Activated CD4-positive, alpha-beta T cell treated with anti-CD3 and anti-CD28 coated beads, Interleukin-2, amount 10 ng/mL, durations not matched to agents 7 days and 5 days (primary cell): Measurements from ENCODE around the gene ZNF32. TPM values are rescaled to one million over a fixed set of nuclear protein-coding genes. Genes with fewer than 3 reads are reported as not detected.
"Not testable (repeated sequence)": the region's sequence is repeated elsewhere in the genome, so short reads cannot be mapped to it uniquely, and the experiment has no call there.

Source experiments
- CTCF ChIA-PET: fragments of 350-600 bp; sonication (Branson Sonifier 250); formaldehyde crosslinking; loops from one replicate; lab custom pipeline; 2021; ENCODE audit warnings: antibody characterized with exemption; lab: Charles Lee
- POLR2A ChIA-PET: fragments of 350-600 bp; sonication (Branson Sonifier 250); formaldehyde crosslinking; loops from one replicate; lab custom pipeline; 2021; ENCODE audit warnings: antibody characterized with exemption; lab: Charles Lee
- DNase-seq: peaks from one replicate; pipeline ENCODE4 v3.0.0-alpha.2; 2020
- H3K27ac Mint-ChIP-seq: one replicate; pipeline ENCODE4 v1.8.0; 2021; ENCODE audit warnings: mild to moderate bottlenecking, moderate library complexity, mixed read lengths
- H3K27me3 Mint-ChIP-seq: one replicate; pipeline ENCODE4 v1.8.0; 2021; ENCODE audit warnings: mixed read lengths
- H3K36me3 Mint-ChIP-seq: one replicate; pipeline ENCODE4 v1.8.0; 2021; ENCODE audit warnings: low read depth, mixed read lengths
- H3K4me1 Mint-ChIP-seq: one replicate; pipeline ENCODE4 v1.8.0; 2021; ENCODE audit warnings: mixed read lengths
- H3K4me3 Mint-ChIP-seq: one replicate; pipeline ENCODE4 v1.8.0; 2021; ENCODE audit warnings: mild to moderate bottlenecking, moderate library complexity, mixed read lengths
- H3K9me3 Mint-ChIP-seq: one replicate; pipeline ENCODE4 v1.8.0; 2021; ENCODE audit warnings: mixed read lengths
- total RNA-seq, 2 experiments: library from RNA; stranded (reverse); gene quantifications; one replicate each; pipeline ENCODE4 v1.2.3, GENCODE V29; 2021

Gene ZNF32
- total RNA-seq, 2 experiments from 2014 or later, result 18.0 to 19.0 TPM

- CTCF ChIA-PET, result interaction anchor here (0.6 kb wide), 1 partner anchor 14 kb away, joined by 3 read pairs; no protein-coding TSS in a partner anchor
- H3K27me3 Mint-ChIP-seq, result peaks cover 7% of the 10 kb centered on the region
- DNase-seq, result no peak
- H3K9me3 Mint-ChIP-seq, result peaks cover 3% of the 10 kb centered on the region
- no peak overlapping the region for H3K27ac Mint-ChIP-seq
- peaks cover 7% of the 10 kb centered on the region for H3K4me1 Mint-ChIP-seq
- no peak overlapping the region for H3K4me3 Mint-ChIP-seq
- H3K36me3 Mint-ChIP-seq, result no peaks in the 10 kb centered on the region
- POLR2A ChIA-PET, result no interaction called here
Measured at GRCh38 chr10:43653746-43654145, 5.1 kb upstream of the ZNF32 start.

- POLR2A ChIA-PET, result interaction anchor here (0.6 kb wide), 1 partner anchor 238 kb away, joined by 3 read pairs; no protein-coding TSS in a partner anchor
- DNase-seq, result no peak
- peaks cover 4% of the 10 kb centered on the region for H3K27me3 Mint-ChIP-seq
- H3K4me1 Mint-ChIP-seq, result peaks cover 23% of the 10 kb centered on the region
- peaks cover 35% of the 10 kb centered on the region for H3K36me3 Mint-ChIP-seq
- H3K9me3 Mint-ChIP-seq, result peaks cover 34% of the 10 kb centered on the region
- peak overlapping the region; percentile 80 for H3K4me3 Mint-ChIP-seq
- peak overlapping the region; percentile 85 for H3K27ac Mint-ChIP-seq
- CTCF ChIA-PET, result interaction anchor here (1.6 to 2.3 kb wide), 2 partner anchors 33 to 41 kb away, joined by 3 to 8 read pairs; no protein-coding TSS in a partner anchor
Measured at GRCh38 chr10:43649185-43649523, 473 bp upstream of the ZNF32 start.

- Mint-ChIP-seq H3K27me3 (peaks cover 4% of the 10 kb centered on the region), H3K4me1 (peaks cover 23% of the 10 kb centered on the region), H3K4me3 (peak overlapping the region; percentile 80), H3K9me3 (peaks cover 39% of the 10 kb centered on the region), H3K36me3 (peaks cover 46% of the 10 kb centered on the region), H3K27ac (peak overlapping the region; percentile 83)
- DNase-seq, result no peak
- ChIA-PET CTCF (interaction anchor here (0.8 to 2.3 kb wide), 3 partner anchors 11 to 42 kb away, joined by 3 to 8 read pairs (median 6); no protein-coding TSS in a partner anchor), POLR2A (no interaction called here)
Measured at GRCh38 chr10:43648095-43648397, 635 bp downstream of the ZNF32 start.

- Mint-ChIP-seq H3K4me3 (peak overlapping the region; percentile 80), H3K27ac (peak overlapping the region; percentile 83), H3K36me3 (peaks cover 49% of the 10 kb centered on the region), H3K9me3 (peaks cover 43% of the 10 kb centered on the region), H3K27me3 (peaks cover 4% of the 10 kb centered on the region), H3K4me1 (peaks cover 23% of the 10 kb centered on the region)
- ChIA-PET CTCF (interaction anchor here (0.8 to 2.3 kb wide), 3 partner anchors 11 to 43 kb away, joined by 3 to 8 read pairs (median 6); no protein-coding TSS in a partner anchor), POLR2A (no interaction called here)
- DNase-seq, result no peak
Measured at GRCh38 chr10:43647576-43647975, 1.1 kb downstream of the ZNF32 start.

- DNase-seq, result no peak
- CTCF ChIA-PET, result no interaction called here
- POLR2A ChIA-PET, result no interaction called here
- no peak overlapping the region for H3K27ac Mint-ChIP-seq
- H3K9me3 Mint-ChIP-seq, result peaks cover 51% of the 10 kb centered on the region
- peaks cover 23% of the 10 kb centered on the region for H3K4me1 Mint-ChIP-seq
- H3K36me3 Mint-ChIP-seq, result peaks cover 49% of the 10 kb centered on the region
- no peak overlapping the region for H3K4me3 Mint-ChIP-seq
- peaks cover 4% of the 10 kb centered on the region for H3K27me3 Mint-ChIP-seq
Measured at GRCh38 chr10:43645866-43646265, 2.8 kb downstream of the ZNF32 start.

- H3K27me3 Mint-ChIP-seq, result no peaks in the 10 kb centered on the region
- ChIA-PET CTCF (no interaction called here), POLR2A (no interaction called here)
- no peak overlapping the region for H3K27ac Mint-ChIP-seq
- peaks cover 51% of the 10 kb centered on the region for H3K9me3 Mint-ChIP-seq
- no peak overlapping the region for H3K4me3 Mint-ChIP-seq
- H3K4me1 Mint-ChIP-seq, result peaks cover 20% of the 10 kb centered on the region
- DNase-seq, result no peak
- H3K36me3 Mint-ChIP-seq, result peaks cover 51% of the 10 kb centered on the region
Measured at GRCh38 chr10:43644252-43644651, 4.4 kb downstream of the ZNF32 start.

GRCh38 chr10:43640603-43641002 lies 8.1 kb downstream of the ZNF32 start:
- ChIA-PET POLR2A (no interaction called here), CTCF (interaction anchor here (0.7 kb wide), 1 partner anchor 13 kb away, joined by 3 read pairs; no protein-coding TSS in a partner anchor)
- Mint-ChIP-seq H3K9me3 (peaks cover 46% of the 10 kb centered on the region), H3K27me3 (peaks cover 3% of the 10 kb centered on the region), H3K36me3 (peaks cover 31% of the 10 kb centered on the region), H3K4me3 (no peak overlapping the region), H3K4me1 (no peaks in the 10 kb centered on the region), H3K27ac (no peak overlapping the region)
- DNase-seq, result no peak

- H3K4me1 Mint-ChIP-seq, H3K27me3 Mint-ChIP-seq, CTCF ChIA-PET, H3K27ac Mint-ChIP-seq, POLR2A ChIA-PET, DNase-seq, H3K36me3 Mint-ChIP-seq, H3K4me3 Mint-ChIP-seq: not testable (repeated sequence)
- peaks cover 28% of the 10 kb centered on the region for H3K9me3 Mint-ChIP-seq
Measured at GRCh38 chr10:43635816-43636215, 12.9 kb downstream of the ZNF32 start.

- POLR2A ChIA-PET, result no interaction called here
- H3K4me1 Mint-ChIP-seq, result no peaks in the 10 kb centered on the region
- DNase-seq, result no peak
- no peak overlapping the region for H3K27ac Mint-ChIP-seq
- CTCF ChIA-PET, result no interaction called here
- H3K4me3 Mint-ChIP-seq, result no peak overlapping the region
- peaks cover 23% of the 10 kb centered on the region for H3K9me3 Mint-ChIP-seq
- H3K36me3 Mint-ChIP-seq, result no peaks in the 10 kb centered on the region
- no peaks in the 10 kb centered on the region for H3K27me3 Mint-ChIP-seq
Measured at GRCh38 chr10:43628956-43629355, 19.7 kb downstream of the ZNF32 start.

GRCh38 chr10:43627942-43628341 lies 20.7 kb downstream of the ZNF32 start:
- Mint-ChIP-seq H3K4me1 (peaks cover 6% of the 10 kb centered on the region), H3K4me3 (no peak overlapping the region), H3K9me3 (peaks cover 31% of the 10 kb centered on the region), H3K27me3 (no peaks in the 10 kb centered on the region), H3K27ac (no peak overlapping the region), H3K36me3 (peaks cover 10% of the 10 kb centered on the region)
- POLR2A ChIA-PET, result no interaction called here
- CTCF ChIA-PET, result no interaction called here
- DNase-seq, result no peak

- H3K27ac Mint-ChIP-seq, result peak overlapping the region; percentile 65
- H3K27me3 Mint-ChIP-seq, result no peaks in the 10 kb centered on the region
- CTCF ChIA-PET, result interaction anchor here (1.6 kb wide), 1 partner anchor 8 kb away, joined by 3 read pairs; no protein-coding TSS in a partner anchor
Measured at GRCh38 chr10:43623351-43623750, 25.3 kb downstream of the ZNF32 start.

GRCh38 chr10:43622038-43622437 lies 26.6 kb downstream of the ZNF32 start:
- POLR2A ChIA-PET, result no interaction called here
- CTCF ChIA-PET, result no interaction called here

More at GRCh38 chr10:43623351-43623750, 25.3 kb downstream of the ZNF32 start:
- Mint-ChIP-seq H3K4me1 (peaks cover 10% of the 10 kb centered on the region), H3K4me3 (no peak overlapping the region), H3K36me3 (peaks cover 22% of the 10 kb centered on the region), H3K9me3 (peaks cover 43% of the 10 kb centered on the region)
- no peak for DNase-seq
- POLR2A ChIA-PET, result no interaction called here

GRCh38 chr10:43619368-43619767 lies 29.3 kb downstream of the ZNF32 start:
- Mint-ChIP-seq H3K4me3 (no peak overlapping the region), H3K27ac (no peak overlapping the region), H3K4me1 (peaks cover 10% of the 10 kb centered on the region), H3K9me3 (peaks cover 58% of the 10 kb centered on the region), H3K27me3 (no peaks in the 10 kb centered on the region), H3K36me3 (peaks cover 51% of the 10 kb centered on the region)
- ChIA-PET CTCF (no interaction called here), POLR2A (no interaction called here)
- no peak for DNase-seq

More at GRCh38 chr10:43622038-43622437, 26.6 kb downstream of the ZNF32 start:
- H3K36me3 Mint-ChIP-seq, result peaks cover 26% of the 10 kb centered on the region
- DNase-seq, result no peak
- peaks cover 10% of the 10 kb centered on the region for H3K4me1 Mint-ChIP-seq
- H3K27me3 Mint-ChIP-seq, result no peaks in the 10 kb centered on the region
- H3K9me3 Mint-ChIP-seq, result peaks cover 43% of the 10 kb centered on the region
- peak overlapping the region; percentile 23 for H3K27ac Mint-ChIP-seq
- H3K4me3 Mint-ChIP-seq, result no peak overlapping the region
